HUES6 (cell line): ENCODE data around the gene DSTN.
A peak's percentile ranks its signal among the peaks of the same experiment; 100 is the strongest.

Source experiments
- H3K27ac ChIP-seq: 2 replicates; pipeline ENCODE4 v1.7.0; 2013; ENCODE audit warnings: low read depth, mild to moderate bottlenecking, low read length, inconsistent platforms
- H3K27me3 ChIP-seq: 2 replicates; pipeline ENCODE4 v1.6.1; 2013; ENCODE audit warnings: low read length; ENCODE audit not compliant: control insufficient read depth, insufficient read depth
- H3K36me3 ChIP-seq: 2 replicates; pipeline ENCODE4 v1.6.1; 2013; ENCODE audit warnings: low read length; ENCODE audit not compliant: control insufficient read depth, insufficient read depth
- H3K4me1 ChIP-seq: 2 replicates; pipeline ENCODE4 v1.6.1; 2013; ENCODE audit warnings: low read length; ENCODE audit not compliant: control insufficient read depth, insufficient read depth
- H3K4me3 ChIP-seq: 2 replicates; pipeline ENCODE4 v1.5.1; 2013; ENCODE audit warnings: low read depth, low read length
- H3K9ac ChIP-seq: one replicate; pipeline ENCODE4 v1.6.1; 2013; ENCODE audit warnings: mild to moderate bottlenecking, low read length
- H3K9me3 ChIP-seq: 2 replicates; pipeline ENCODE4 v1.6.1; 2013; ENCODE audit warnings: low read depth, low read length; ENCODE audit not compliant: control insufficient read depth, insufficient read depth

Gene DSTN

GRCh38 chr20:17647391-17648314 lies 77.8 kb downstream of the DSTN start:
- Histone ChIP-seq H3K4me3 (no peak overlapping the region), H3K9ac (no peak overlapping the region), H3K36me3 (peaks cover 21% of the 10 kb centered on the region), H3K4me1 (peaks cover 41% of the 10 kb centered on the region), H3K27ac (no peak overlapping the region), H3K27me3 (no peaks in the 10 kb centered on the region), H3K9me3 (no peaks in the 10 kb centered on the region)

GRCh38 chr20:17648315-17648646 lies 78.4 kb downstream of the DSTN start:
- Histone ChIP-seq H3K9ac (no peak overlapping the region), H3K36me3 (peaks cover 19% of the 10 kb centered on the region), H3K27me3 (no peaks in the 10 kb centered on the region), H3K4me3 (no peak overlapping the region), H3K4me1 (peaks cover 41% of the 10 kb centered on the region), H3K9me3 (no peaks in the 10 kb centered on the region), H3K27ac (no peak overlapping the region)

- peaks cover 22% of the 10 kb centered on the region for H3K36me3 ChIP-seq
Measured at GRCh38 chr20:17648791-17649730, 79.2 kb downstream of the DSTN start.

GRCh38 chr20:17650301-17651128 lies 80.6 kb downstream of the DSTN start:
- Histone ChIP-seq H3K9ac (no peak overlapping the region), H3K9me3 (no peaks in the 10 kb centered on the region), H3K4me1 (peaks cover 51% of the 10 kb centered on the region), H3K4me3 (no peak overlapping the region), H3K36me3 (peaks cover 28% of the 10 kb centered on the region), H3K27me3 (no peaks in the 10 kb centered on the region), H3K27ac (no peak overlapping the region)

More at GRCh38 chr20:17648791-17649730, 79.2 kb downstream of the DSTN start:
- Histone ChIP-seq H3K9me3 (no peaks in the 10 kb centered on the region), H3K27me3 (no peaks in the 10 kb centered on the region), H3K9ac (no peak overlapping the region), H3K27ac (no peak overlapping the region), H3K4me1 (peaks cover 41% of the 10 kb centered on the region), H3K4me3 (no peak overlapping the region)

- H3K4me1 ChIP-seq = peaks cover 51% of the 10 kb centered on the region
- no peak overlapping the region for H3K27ac ChIP-seq
- no peak overlapping the region for H3K9ac ChIP-seq
- no peak overlapping the region for H3K4me3 ChIP-seq
- H3K36me3 ChIP-seq = peaks cover 30% of the 10 kb centered on the region
- no peaks in the 10 kb centered on the region for H3K27me3 ChIP-seq
- no peaks in the 10 kb centered on the region for H3K9me3 ChIP-seq
Measured at GRCh38 chr20:17651129-17651759, 81.4 kb downstream of the DSTN start.

- Histone ChIP-seq H3K9me3 (no peaks in the 10 kb centered on the region), H3K27me3 (no peaks in the 10 kb centered on the region), H3K36me3 (peaks cover 35% of the 10 kb centered on the region), H3K9ac (no peak overlapping the region), H3K27ac (no peak overlapping the region), H3K4me3 (no peak overlapping the region), H3K4me1 (peaks cover 51% of the 10 kb centered on the region)
Measured at GRCh38 chr20:17651760-17652388, 82.0 kb downstream of the DSTN start.

- Histone ChIP-seq H3K36me3 (peaks cover 37% of the 10 kb centered on the region), H3K4me1 (peaks cover 52% of the 10 kb centered on the region), H3K9me3 (no peaks in the 10 kb centered on the region), H3K27ac (no peak overlapping the region), H3K9ac (no peak overlapping the region), H3K4me3 (no peak overlapping the region), H3K27me3 (no peaks in the 10 kb centered on the region)
Measured at GRCh38 chr20:17652411-17652810, 82.5 kb downstream of the DSTN start.

GRCh38 chr20:17653835-17654648 lies 84.2 kb downstream of the DSTN start:
- no peaks in the 10 kb centered on the region for H3K27me3 ChIP-seq
- H3K4me3 ChIP-seq = no peak overlapping the region
- no peak overlapping the region for H3K27ac ChIP-seq
- H3K4me1 ChIP-seq = peaks cover 45% of the 10 kb centered on the region
- peaks cover 13% of the 10 kb centered on the region; the same call in 1 of the 2 replicates for H3K9me3 ChIP-seq
- H3K36me3 ChIP-seq = peaks cover 49% of the 10 kb centered on the region
- H3K9ac ChIP-seq = no peak overlapping the region

- Histone ChIP-seq H3K4me3 (no peak overlapping the region; the same call in 1 of the 2 replicates), H3K9ac (no peak overlapping the region), H3K9me3 (peaks cover 13% of the 10 kb centered on the region; the same call in 1 of the 2 replicates), H3K27me3 (no peaks in the 10 kb centered on the region), H3K27ac (peak overlapping the region; percentile 83), H3K4me1 (peaks cover 42% of the 10 kb centered on the region), H3K36me3 (peaks cover 52% of the 10 kb centered on the region)
Measured at GRCh38 chr20:17654649-17655285, 84.9 kb downstream of the DSTN start.
